Measurements from ENCODE around the gene RALGAPA1. TPM values are rescaled to one million over a fixed set of nuclear protein-coding genes. Genes with fewer than 3 reads are reported as not detected.

Gene RALGAPA1
- total and polyA plus RNA-seq, 2 of the 13 experiments (the other 11 are each of a cell fraction or from before 2014, with no cell fraction given): 65.0 to 89.2 TPM

- peak; percentile 100 for TF ChIP-seq ZNF432 (CRISPR knock-in tag; IDR thresholded peaks at IDR 0.05; ENCODE audit: borderline replicate concordance)
- TF ChIP-seq ZFP90 (CRISPR knock-in tag; IDR thresholded peaks at IDR 0.05; ENCODE audit: borderline replicate concordance): peak; percentile 100
- peak; percentile 100 for TF ChIP-seq ZNF367 (CRISPR knock-in tag; IDR thresholded peaks at IDR 0.05; ENCODE audit: borderline replicate concordance)
- TF ChIP-seq, protein P1, sequence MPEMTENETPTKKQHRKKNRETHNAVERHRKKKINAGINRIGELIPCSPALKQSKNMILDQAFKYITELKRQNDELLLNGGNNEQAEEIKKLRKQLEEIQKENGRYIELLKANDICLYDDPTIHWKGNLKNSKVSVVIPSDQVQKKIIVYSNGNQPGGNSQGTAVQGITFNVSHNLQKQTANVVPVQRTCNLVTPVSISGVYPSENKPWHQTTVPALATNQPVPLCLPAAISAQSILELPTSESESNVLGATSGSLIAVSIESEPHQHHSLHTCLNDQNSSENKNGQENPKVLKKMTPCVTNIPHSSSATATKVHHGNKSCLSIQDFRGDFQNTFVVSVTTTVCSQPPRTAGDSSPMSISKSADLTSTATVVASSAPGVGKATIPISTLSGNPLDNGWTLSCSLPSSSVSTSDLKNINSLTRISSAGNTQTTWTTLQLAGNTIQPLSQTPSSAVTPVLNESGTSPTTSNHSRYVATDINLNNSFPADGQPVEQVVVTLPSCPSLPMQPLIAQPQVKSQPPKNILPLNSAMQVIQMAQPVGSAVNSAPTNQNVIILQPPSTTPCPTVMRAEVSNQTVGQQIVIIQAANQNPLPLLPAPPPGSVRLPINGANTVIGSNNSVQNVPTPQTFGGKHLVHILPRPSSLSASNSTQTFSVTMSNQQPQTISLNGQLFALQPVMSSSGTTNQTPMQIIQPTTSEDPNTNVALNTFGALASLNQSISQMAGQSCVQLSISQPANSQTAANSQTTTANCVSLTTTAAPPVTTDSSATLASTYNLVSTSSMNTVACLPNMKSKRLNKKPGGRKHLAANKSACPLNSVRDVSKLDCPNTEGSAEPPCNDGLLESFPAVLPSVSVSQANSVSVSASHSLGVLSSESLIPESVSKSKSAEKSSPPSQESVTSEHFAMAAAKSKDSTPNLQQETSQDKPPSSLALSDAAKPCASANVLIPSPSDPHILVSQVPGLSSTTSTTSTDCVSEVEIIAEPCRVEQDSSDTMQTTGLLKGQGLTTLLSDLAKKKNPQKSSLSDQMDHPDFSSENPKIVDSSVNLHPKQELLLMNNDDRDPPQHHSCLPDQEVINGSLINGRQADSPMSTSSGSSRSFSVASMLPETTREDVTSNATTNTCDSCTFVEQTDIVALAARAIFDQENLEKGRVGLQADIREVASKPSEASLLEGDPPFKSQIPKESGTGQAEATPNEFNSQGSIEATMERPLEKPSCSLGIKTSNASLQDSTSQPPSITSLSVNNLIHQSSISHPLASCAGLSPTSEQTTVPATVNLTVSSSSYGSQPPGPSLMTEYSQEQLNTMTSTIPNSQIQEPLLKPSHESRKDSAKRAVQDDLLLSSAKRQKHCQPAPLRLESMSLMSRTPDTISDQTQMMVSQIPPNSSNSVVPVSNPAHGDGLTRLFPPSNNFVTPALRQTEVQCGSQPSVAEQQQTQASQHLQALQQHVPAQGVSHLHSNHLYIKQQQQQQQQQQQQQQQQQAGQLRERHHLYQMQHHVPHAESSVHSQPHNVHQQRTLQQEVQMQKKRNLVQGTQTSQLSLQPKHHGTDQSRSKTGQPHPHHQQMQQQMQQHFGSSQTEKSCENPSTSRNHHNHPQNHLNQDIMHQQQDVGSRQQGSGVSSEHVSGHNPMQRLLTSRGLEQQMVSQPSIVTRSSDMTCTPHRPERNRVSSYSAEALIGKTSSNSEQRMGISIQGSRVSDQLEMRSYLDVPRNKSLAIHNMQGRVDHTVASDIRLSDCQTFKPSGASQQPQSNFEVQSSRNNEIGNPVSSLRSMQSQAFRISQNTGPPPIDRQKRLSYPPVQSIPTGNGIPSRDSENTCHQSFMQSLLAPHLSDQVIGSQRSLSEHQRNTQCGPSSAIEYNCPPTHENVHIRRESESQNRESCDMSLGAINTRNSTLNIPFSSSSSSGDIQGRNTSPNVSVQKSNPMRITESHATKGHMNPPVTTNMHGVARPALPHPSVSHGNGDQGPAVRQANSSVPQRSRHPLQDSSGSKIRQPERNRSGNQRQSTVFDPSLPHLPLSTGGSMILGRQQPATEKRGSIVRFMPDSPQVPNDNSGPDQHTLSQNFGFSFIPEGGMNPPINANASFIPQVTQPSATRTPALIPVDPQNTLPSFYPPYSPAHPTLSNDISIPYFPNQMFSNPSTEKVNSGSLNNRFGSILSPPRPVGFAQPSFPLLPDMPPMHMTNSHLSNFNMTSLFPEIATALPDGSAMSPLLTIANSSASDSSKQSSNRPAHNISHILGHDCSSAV (CRISPR knock-in tag; IDR thresholded peaks at IDR 0.05; ENCODE audit: borderline replicate concordance): peak; percentile 100
- TF ChIP-seq, protein P2, sequence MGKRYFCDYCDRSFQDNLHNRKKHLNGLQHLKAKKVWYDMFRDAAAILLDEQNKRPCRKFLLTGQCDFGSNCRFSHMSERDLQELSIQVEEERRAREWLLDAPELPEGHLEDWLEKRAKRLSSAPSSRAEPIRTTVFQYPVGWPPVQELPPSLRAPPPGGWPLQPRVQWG (CRISPR knock-in tag; IDR thresholded peaks at IDR 0.05; ENCODE audit: borderline replicate concordance, low read depth): peak; percentile 100
- TF ChIP-seq JUND (CRISPR knock-in tag; IDR thresholded peaks at IDR 0.05): peak; percentile 99
- TF ChIP-seq, protein P3, sequence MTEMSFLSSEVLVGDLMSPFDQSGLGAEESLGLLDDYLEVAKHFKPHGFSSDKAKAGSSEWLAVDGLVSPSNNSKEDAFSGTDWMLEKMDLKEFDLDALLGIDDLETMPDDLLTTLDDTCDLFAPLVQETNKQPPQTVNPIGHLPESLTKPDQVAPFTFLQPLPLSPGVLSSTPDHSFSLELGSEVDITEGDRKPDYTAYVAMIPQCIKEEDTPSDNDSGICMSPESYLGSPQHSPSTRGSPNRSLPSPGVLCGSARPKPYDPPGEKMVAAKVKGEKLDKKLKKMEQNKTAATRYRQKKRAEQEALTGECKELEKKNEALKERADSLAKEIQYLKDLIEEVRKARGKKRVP (CRISPR knock-in tag; IDR thresholded peaks at IDR 0.05): peak; percentile 72 to 97; a peak in 3 of 4 replicates
- no peak for TF ChIP-seq NR2F6 (IDR thresholded peaks at IDR 0.05)
- peak; percentile 99 for TF ChIP-seq NR2F6 (CRISPR knock-in tag; IDR thresholded peaks at IDR 0.05)
- TF ChIP-seq, protein P4, sequence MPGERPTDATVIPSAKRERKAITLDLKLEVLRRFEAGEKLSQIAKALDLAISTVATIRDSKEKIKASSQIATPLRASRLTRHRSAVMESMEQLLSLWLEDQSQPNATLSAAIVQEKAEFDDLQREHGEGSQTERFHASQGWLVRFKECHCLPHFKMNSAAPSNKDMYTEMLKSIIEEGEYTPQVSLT (CRISPR knock-in tag; IDR thresholded peaks at IDR 0.05; ENCODE audit: borderline replicate concordance, low read depth): peak; percentile 100
- peak; percentile 100 for TF ChIP-seq PAWR (CRISPR knock-in tag; IDR thresholded peaks at IDR 0.05; ENCODE audit: borderline replicate concordance)
- TF ChIP-seq, protein P5, sequence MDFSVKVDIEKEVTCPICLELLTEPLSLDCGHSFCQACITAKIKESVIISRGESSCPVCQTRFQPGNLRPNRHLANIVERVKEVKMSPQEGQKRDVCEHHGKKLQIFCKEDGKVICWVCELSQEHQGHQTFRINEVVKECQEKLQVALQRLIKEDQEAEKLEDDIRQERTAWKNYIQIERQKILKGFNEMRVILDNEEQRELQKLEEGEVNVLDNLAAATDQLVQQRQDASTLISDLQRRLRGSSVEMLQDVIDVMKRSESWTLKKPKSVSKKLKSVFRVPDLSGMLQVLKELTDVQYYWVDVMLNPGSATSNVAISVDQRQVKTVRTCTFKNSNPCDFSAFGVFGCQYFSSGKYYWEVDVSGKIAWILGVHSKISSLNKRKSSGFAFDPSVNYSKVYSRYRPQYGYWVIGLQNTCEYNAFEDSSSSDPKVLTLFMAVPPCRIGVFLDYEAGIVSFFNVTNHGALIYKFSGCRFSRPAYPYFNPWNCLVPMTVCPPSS (IDR thresholded peaks at IDR 0.05): no peak
- peak; percentile 99 for TF ChIP-seq HOXA3 (CRISPR knock-in tag; IDR thresholded peaks at IDR 0.05)
- TF ChIP-seq MED13 (CRISPR knock-in tag; IDR thresholded peaks at IDR 0.05): peak; percentile 100
- TF ChIP-seq, protein P6, sequence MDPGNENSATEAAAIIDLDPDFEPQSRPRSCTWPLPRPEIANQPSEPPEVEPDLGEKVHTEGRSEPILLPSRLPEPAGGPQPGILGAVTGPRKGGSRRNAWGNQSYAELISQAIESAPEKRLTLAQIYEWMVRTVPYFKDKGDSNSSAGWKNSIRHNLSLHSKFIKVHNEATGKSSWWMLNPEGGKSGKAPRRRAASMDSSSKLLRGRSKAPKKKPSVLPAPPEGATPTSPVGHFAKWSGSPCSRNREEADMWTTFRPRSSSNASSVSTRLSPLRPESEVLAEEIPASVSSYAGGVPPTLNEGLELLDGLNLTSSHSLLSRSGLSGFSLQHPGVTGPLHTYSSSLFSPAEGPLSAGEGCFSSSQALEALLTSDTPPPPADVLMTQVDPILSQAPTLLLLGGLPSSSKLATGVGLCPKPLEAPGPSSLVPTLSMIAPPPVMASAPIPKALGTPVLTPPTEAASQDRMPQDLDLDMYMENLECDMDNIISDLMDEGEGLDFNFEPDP (CRISPR knock-in tag; conservative IDR thresholded peaks at IDR 0.05): peak; percentile 100
- TF ChIP-seq ZSCAN31 (CRISPR knock-in tag; IDR thresholded peaks at IDR 0.05; ENCODE audit: low read depth): peak; percentile 100
- peak; percentile 100 for TF ChIP-seq TEAD2 (CRISPR knock-in tag; IDR thresholded peaks at IDR 0.05)
Observed at GRCh38 chr14:35534873-35535482, 274.1 kb downstream of the RALGAPA1 start (continued).
